Hepatocyte (in vitro differentiated cells): ENCODE data around the gene TBC1D5.

Source experiments
- CTCF ChIP-seq: fragments of 200-600 bp; sonication (generic); IDR thresholded peaks from 2 replicates; pipeline ENCODE4 v1.5.1; 2016; ENCODE audit warnings: antibody characterized with exemption, mild to moderate bottlenecking; ENCODE audit not compliant: poor library complexity
- EZH2 ChIP-seq: fragments of 200-600 bp; sonication (generic); IDR thresholded peaks from 2 replicates; pipeline ENCODE4 v1.6.1; 2016; ENCODE audit warnings: antibody characterized with exemption, mild to moderate bottlenecking, borderline replicate concordance
- EZH2phosphoT487 ChIP-seq: fragments of 200-600 bp; sonication (generic); IDR thresholded peaks from one replicate; pipeline ENCODE4 v1.6.1; 2018; ENCODE audit warnings: antibody characterized with exemption, mild to moderate bottlenecking, low read depth, moderate library complexity; ENCODE audit not compliant: unreplicated experiment, severe bottlenecking

- no peak for TF ChIP-seq CTCF
- no peak for TF ChIP-seq EZH2
- no peak for TF ChIP-seq EZH2phosphoT487
These were observed 540.9 kb downstream of the TBC1D5 start for GRCh38 chr3:17201538-17201937.
